HepG2 (cell line): Measurements from ENCODE around the gene SLC8B1. TPM values are rescaled to one million over a fixed set of nuclear protein-coding genes. Genes with fewer than 3 reads are reported as not detected.

Source experiments
- ATAC-seq: fragments of 200-7000 bp; cut with Tn5 transposase; 3 replicates; pipeline ENCODE4 v1.9.1; 2020; ENCODE audit warnings: mild to moderate bottlenecking, moderate library complexity
- BruUV-seq: library from RNA; stranded (reverse); fragments of 400-500 nt; replicated peaks from 2 replicates; lab custom pipeline; 2021; lab: Mats Ljungman, UMichigan
- CTCF ChIA-PET: fragments of 300-600 bp; formaldehyde crosslinking; extraction: SDS; loops from one replicate; lab custom pipeline; 2021; ENCODE audit warnings: low total read pairs, inconsistent platforms, low intra/inter-chr PET ratio; lab: Yijun Ruan, JAX
- POLR2A ChIA-PET: fragments of 350-600 bp; sonication (Branson Sonifier 250); formaldehyde crosslinking; loops from one replicate; lab custom pipeline; 2020; ENCODE audit warnings: antibody characterized with exemption, inconsistent platforms; lab: Yijun Ruan, JAX
- DNase-seq: peaks from one replicate; pipeline ENCODE4 v3.0.0-alpha.2; 2015; ENCODE audit warnings: low spot score
- FAIRE-seq: peaks from 3 replicates; lab custom pipeline; 2011; peaks lifted over from hg19 to GRCh38; lab: Jason Lieb, UNC
- H2AFZ ChIP-seq: one replicate; pipeline ENCODE4 v1.6.1; 2011; ENCODE audit warnings: low read length, inconsistent platforms
- H3K27ac ChIP-seq: fragments of 300-600 bp; 3 replicates; pipeline ENCODE4 v1.8.0; 2011; ENCODE audit warnings: mixed run types, mild to moderate bottlenecking, mixed read lengths, low read length, inconsistent platforms; ENCODE audit not compliant: insufficient read depth; ENCODE audit errors: extremely low read length
- H3K27me3 ChIP-seq, 2 experiments: fragments of 200-600 bp in 1 of 2; 2 replicates in 1 of 2; 3 replicates in 1 of 2; pipeline versions ENCODE4 v1.6.0 to v1.8.0; 2011; ENCODE audit warnings: low read length in 2 of 2, mild to moderate bottlenecking in 2 of 2, moderate library complexity in 2 of 2, inconsistent platforms in 1 of 2; ENCODE audit not compliant: insufficient read depth in 2 of 2, control insufficient read depth in 1 of 2
- H3K36me3 ChIP-seq, 2 experiments: fragments of 200-600 bp in 1 of 2; replicated peaks in 1 of 2; 2 replicates in 1 of 2; 3 replicates in 1 of 2; pipeline versions ENCODE4 v1.5.1 to v1.8.0; 2011; ENCODE audit warnings: low read length in 2 of 2, inconsistent platforms in 1 of 2; ENCODE audit not compliant: insufficient read depth in 2 of 2, control insufficient read depth in 1 of 2
- H3K4me1 ChIP-seq: 2 replicates; pipeline ENCODE4 v1.5.1; 2012; ENCODE audit warnings: low read length, inconsistent platforms; ENCODE audit not compliant: insufficient read depth
- H3K4me2 ChIP-seq: 2 replicates; pipeline ENCODE4 v1.6.0; 2011; ENCODE audit warnings: low read depth, low read length, inconsistent platforms
- H3K4me3 ChIP-seq, 3 experiments: fragments of 200-600 bp in 1 of 3; sonication (generic), shearing (Covaris generic) in 1 of 3; replicated peaks in 1 of 3; 2 replicates each; pipeline ENCODE4 v1.5.1; 2011 to 2016; ENCODE audit warnings: low read length in 3 of 3, inconsistent platforms in 2 of 3, low read depth in 2 of 3, mild to moderate bottlenecking in 2 of 3, control low read depth in 1 of 3, mixed read lengths in 1 of 3; ENCODE audit not compliant: insufficient read depth in 1 of 3
- H3K79me2 ChIP-seq: one replicate; pipeline ENCODE4 v1.6.1; 2011; ENCODE audit warnings: low read length, inconsistent platforms; ENCODE audit not compliant: insufficient read depth
- H3K9ac ChIP-seq: 2 replicates; pipeline ENCODE4 v1.6.0; 2011; ENCODE audit warnings: mild to moderate bottlenecking, low read depth, low read length, inconsistent platforms; ENCODE audit not compliant: insufficient read depth
- H3K9me3 ChIP-seq: 2 replicates; pipeline ENCODE4 v1.5.1; 2012; ENCODE audit warnings: mild to moderate bottlenecking, low read length
- H4K20me1 ChIP-seq: 2 replicates; pipeline ENCODE4 v1.6.0; 2011; ENCODE audit warnings: inconsistent platforms, mild to moderate bottlenecking, low read length, moderate library complexity; ENCODE audit not compliant: insufficient read depth
- CAMTA2 ChIP-seq: sonication (generic); formaldehyde crosslinking; IDR thresholded peaks from 2 replicates; pipeline ENCODE4 v1.4.0; 2020; ENCODE audit warnings: mild to moderate bottlenecking, missing genetic modification reagents, borderline replicate concordance
- GPN1 ChIP-seq: sonication (generic); formaldehyde crosslinking; IDR thresholded peaks from 2 replicates; pipeline ENCODE4 v1.5.1; 2020; ENCODE audit warnings: missing genetic modification reagents, borderline replicate concordance
- NFYB ChIP-seq: sonication (generic); formaldehyde crosslinking; IDR thresholded peaks from 2 replicates; pipeline ENCODE4 v1.4.0; 2020; ENCODE audit warnings: missing genetic modification reagents
- NFYC ChIP-seq: IDR thresholded peaks from 2 replicates; pipeline ENCODE4 v1.6.1; 2016; ENCODE audit warnings: missing genetic modification reagents, missing compliant biosample characterization
- POLR2G ChIP-seq: fragments of 200-400 bp; formaldehyde crosslinking; IDR thresholded peaks from 2 replicates; pipeline ENCODE4 v1.6.1; 2018; ENCODE audit warnings: mild to moderate bottlenecking, low read depth, low read length, moderate library complexity
- SSRP1 ChIP-seq: IDR thresholded peaks from 2 replicates; pipeline ENCODE4 v1.6.1; 2016; ENCODE audit warnings: control low read depth
- YY1 ChIP-seq: IDR thresholded peaks from 2 replicates; pipeline ENCODE4 v1.6.1; 2011; ENCODE audit warnings: low read length, low read depth, moderate library complexity, mild to moderate bottlenecking; ENCODE audit not compliant: insufficient read depth, insufficient replicate concordance
- ZNF124 ChIP-seq: sonication (generic); formaldehyde crosslinking; IDR thresholded peaks from 2 replicates; pipeline ENCODE4 v1.4.0; 2020; ENCODE audit warnings: missing genetic modification reagents
- ZNF407 ChIP-seq: sonication (generic); formaldehyde crosslinking; IDR thresholded peaks from one replicate; pipeline ENCODE4 v1.5.1; 2020; ENCODE audit warnings: mild to moderate bottlenecking, missing genetic modification reagents; ENCODE audit errors: not compliant biosample characterization
- ZNF550 ChIP-seq: sonication (generic); formaldehyde crosslinking; IDR thresholded peaks from 2 replicates; pipeline ENCODE4 v1.4.0; 2020; ENCODE audit warnings: mild to moderate bottlenecking, missing genetic modification reagents, borderline replicate concordance
- ZNF619 ChIP-seq: sonication (generic); formaldehyde crosslinking; IDR thresholded peaks from 2 replicates; pipeline ENCODE4 v1.4.0; 2020; ENCODE audit warnings: mild to moderate bottlenecking, missing genetic modification reagents
- ZNF780A ChIP-seq: sonication (generic); formaldehyde crosslinking; IDR thresholded peaks from 2 replicates; pipeline ENCODE4 v1.8.0; 2022; ENCODE audit warnings: mild to moderate bottlenecking, missing genetic modification reagents, moderate library complexity
- WGBS: methylation state at CpG from one replicate; pipeline ENCODE4 v1.1.6; 2017; ENCODE audit warnings: low lambda C conversion rate; 5-methylcytosine and 5-hydroxymethylcytosine counted together
- in situ Hi-C: cut with HindIII; loops from 2 replicates; pipeline ENCODE4 v1.10.0; 2017; ENCODE audit warnings: low pct_unique_long_range_greater_than_20kb; ENCODE audit not compliant: extremely low pct_ligation_motif_present
- intact Hi-C: fragments of 100-400 bp; cut with micrococcal nuclease; formaldehyde crosslinking; loops from one replicate; pipeline ENCODE4 v1.10.0; 2022; ENCODE audit not compliant: unreplicated experiment
- polyA plus RNA-seq, 8 experiments: library from polyadenylated mRNA; depleted of rRNA in 3 of 8; stranded (reverse) in 7 of 8; unstranded in 1 of 8; fragments of >200 nt; fragmentation: Illumina TruSeq in 4 of 8; extraction: Trizol in 4 of 8; gene quantifications; 2 replicates each; pipeline versions ENCODE4 v1.2.1 to v1.2.3, GENCODE V29; 2011 to 2016; ENCODE audit warnings: low read depth in 4 of 8, missing spikeins in 1 of 8, mixed read lengths in 1 of 8; ENCODE audit not compliant: insufficient read depth in 1 of 8
- total RNA-seq, 5 experiments: library from RNA; depleted of rRNA; stranded (reverse); fragments of >200 nt; fragmentation: Illumina TruSeq; extraction: Trizol; gene quantifications; 2 replicates each; pipeline ENCODE4 v1.2.3, GENCODE V29; 2016; ENCODE audit warnings: low read depth in 1 of 5

Gene SLC8B1
- total and polyA plus RNA-seq, 2 of the 13 experiments (the other 11 are each of a cell fraction or from before 2014, with no cell fraction given): 6.8 to 8.0 TPM

- no peak for FAIRE-seq
- no peak overlapping the region for H2AFZ ChIP-seq
- in situ Hi-C loops: no loop called here
Measured at GRCh38 chr12:113368331-113368730, 33.4 kb upstream of the SLC8B1 start.

GRCh38 chr12:113366827-113367226 lies 31.9 kb upstream of the SLC8B1 start:
- Histone ChIP-seq H3K4me3 (no peak overlapping the region), H3K4me2 (no peak overlapping the region), H3K36me3 (peaks cover 4 to 6% of the 10 kb centered on the region in 2 experiments; a peak in 3 of 5 replicates), H2AFZ (no peak overlapping the region), H3K4me1 (no peaks in the 10 kb centered on the region), H3K9me3 (no peaks in the 10 kb centered on the region), H4K20me1 (0 out of 2 replicates have a peak, but pooled peaks cover 2% of the 10 kb centered on the region), H3K9ac (no peak overlapping the region), H3K79me2 (no peaks in the 10 kb centered on the region), H3K27me3 (no peaks in the 10 kb centered on the region), H3K27ac (no peak overlapping the region)
- ATAC-seq (no peak), DNase-seq (no peak), FAIRE-seq (no peak)
- in situ Hi-C loops: no loop called here
- CTCF ChIA-PET: no interaction called here
- BruUV-seq: no TSS peak
- POLR2A ChIA-PET: interaction anchor here (0.7 kb wide), 1 partner anchor 28 kb away, joined by 4 read pairs; no protein-coding TSS in a partner anchor
- 96% methylated on average over 4 of the region's 4 CpGs for WGBS
- intact Hi-C loops: no loop called here
- TF ChIP-seq CAMTA2 (CRISPR knock-in tag) (no peak), ZNF780A (no peak), ZNF619 (CRISPR knock-in tag) (no peak), YY1 (no peak), ZNF550 (CRISPR knock-in tag) (no peak), ZNF124 (no peak), ZNF407 (no peak)

More at GRCh38 chr12:113368331-113368730, 33.4 kb upstream of the SLC8B1 start:
- H3K27me3 ChIP-seq: no peaks in the 10 kb centered on the region
- H3K4me1 ChIP-seq: no peaks in the 10 kb centered on the region
- no peak overlapping the region for H3K27ac ChIP-seq
- peaks cover 4 to 16% of the 10 kb centered on the region in 2 experiments; a peak in 3 of 5 replicates for H3K36me3 ChIP-seq
- no peaks in the 10 kb centered on the region for H3K79me2 ChIP-seq
- TF ChIP-seq NFYC (CRISPR knock-in tag): 0 out of 2 replicates have a peak, but pooled peaks have one; percentile 21
- no peak for TF ChIP-seq GPN1 (CRISPR knock-in tag)
- no peak for TF ChIP-seq SSRP1 (CRISPR knock-in tag)
- no peak for TF ChIP-seq POLR2G
- TF ChIP-seq NFYB: peak; percentile 52
- no peak for ATAC-seq
- intact Hi-C loops: no loop called here
- DNase-seq: no peak
- 0 out of 2 replicates have a peak, but pooled peaks cover 2% of the 10 kb centered on the region for H4K20me1 ChIP-seq
- H3K4me3 ChIP-seq: no peak overlapping the region
- ChIA-PET POLR2A (interaction anchor here (1.3 kb wide), 1 partner anchor 33 kb away, joined by 3 read pairs; the partner anchor contains the start of gene SLC8B1), CTCF (no interaction called here)
- H3K9ac ChIP-seq: no peak overlapping the region
- no TSS peak for BruUV-seq
- H3K4me2 ChIP-seq: no peak overlapping the region
- 95% methylated on average over 2 of the region's 4 CpGs for WGBS
- no peaks in the 10 kb centered on the region for H3K9me3 ChIP-seq
